GM12875 (cell line): Measurements from ENCODE around the gene IQSEC1.

Experiments used
- H3K4me3 ChIP-seq: one replicate; pipeline ENCODE4 v1.5.1; 2011; ENCODE audit warnings: low read depth, low read length, control low read depth
- CTCF ChIP-seq: IDR thresholded peaks from 2 replicates; pipeline ENCODE4 v1.5.1; 2011; ENCODE audit warnings: low read depth, mild to moderate bottlenecking, control low read depth, inconsistent platforms, low read length, moderate library complexity, borderline replicate concordance; ENCODE audit not compliant: insufficient read depth

The IQSEC1 gene

GRCh38 chr3:13073326-13074005 lies at the start of gene IQSEC1:
Gene IQSEC1, minus strand, starts transcription at chr3:13073429. Its CDS starts 415 bp downstream, at chr3:13073014.
- H3K4me3 ChIP-seq, result peak within 1 kb of the TSS; percentile 50
- TF ChIP-seq CTCF, result no peak

GRCh38 chr3:13122081-13123012 lies 49.1 kb upstream of the IQSEC1 start:
- no peak overlapping the region for H3K4me3 ChIP-seq
- TF ChIP-seq CTCF, result no peak

- H3K4me3 ChIP-seq, result no peak overlapping the region
- no peak for TF ChIP-seq CTCF
These were observed 48.3 kb upstream of the IQSEC1 start for GRCh38 chr3:13121553-13122001.

- no peak for TF ChIP-seq CTCF
- no peak overlapping the region for H3K4me3 ChIP-seq
These were observed 47.8 kb upstream of the IQSEC1 start for GRCh38 chr3:13120928-13121552.

- TF ChIP-seq CTCF, result no peak
- no peak overlapping the region for H3K4me3 ChIP-seq
These were observed 47.2 kb upstream of the IQSEC1 start for GRCh38 chr3:13120289-13120927.

- TF ChIP-seq CTCF, result no peak
These were observed 46.4 kb upstream of the IQSEC1 start for GRCh38 chr3:13119471-13120220.

More at GRCh38 chr3:13119471-13120220, 46.4 kb upstream of the IQSEC1 start:
- no peak overlapping the region for H3K4me3 ChIP-seq
